Measurements from ENCODE around the gene SLC25A3.
"Not testable (repeated sequence)": the region's sequence is repeated elsewhere in the genome, so short reads cannot be mapped to it uniquely, and the experiment has no call there.

GRCh38 chr12:98642801-98643200 is 49.3 kb downstream of the SLC25A3 start:
- not testable (repeated sequence) for TF ChIP-seq CTCF, POLR2A (IDR thresholded peaks at IDR 0.05)

Measured in body of pancreas (tissue), 4 donors.